HG03097 (cell line): ENCODE data around the gene DENR.

Source experiments
- ATAC-seq: cut with Tn5 transposase; IDR thresholded peaks from one replicate; pipeline ENCODE4 v1.9.1; 2021; ENCODE audit not compliant: unreplicated experiment, low FRiP score

Gene DENR

GRCh38 chr12:122813310-122813713 lies 60.7 kb downstream of the DENR start:
- ATAC-seq, result peak; percentile 60

GRCh38 chr12:122819209-122819785 lies 66.7 kb downstream of the DENR start:
- ATAC-seq, result no peak

GRCh38 chr12:122820138-122820537 lies 67.5 kb downstream of the DENR start:
- no peak for ATAC-seq
